ENCODE results near the gene TPRG1.

The TPRG1 gene

DNA sequence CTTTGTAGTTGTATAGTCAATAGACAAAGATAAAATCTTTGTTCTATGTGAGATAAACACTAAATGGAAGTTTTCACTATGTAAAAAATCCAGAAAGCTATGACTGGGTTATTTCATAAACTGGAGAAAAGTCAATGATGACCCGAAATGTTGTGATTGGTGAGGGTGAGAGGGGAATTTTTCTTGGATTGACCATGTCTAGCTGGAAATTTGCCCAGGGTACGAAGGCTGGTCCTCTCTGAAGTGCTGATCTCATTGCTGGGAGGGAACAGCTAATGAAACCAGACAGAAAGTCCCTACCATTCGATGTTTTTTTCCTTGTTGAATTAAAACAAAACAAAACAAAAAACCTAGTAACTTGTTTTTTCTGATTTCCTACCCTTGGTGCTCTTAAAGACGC is 14.3 kb downstream of the TPRG1 start:
- DNase-seq: no peak
- no peaks in the 10 kb centered on the region for H3K9me3 ChIP-seq (ENCODE audit: control insufficient read depth, low read length)

DNA sequence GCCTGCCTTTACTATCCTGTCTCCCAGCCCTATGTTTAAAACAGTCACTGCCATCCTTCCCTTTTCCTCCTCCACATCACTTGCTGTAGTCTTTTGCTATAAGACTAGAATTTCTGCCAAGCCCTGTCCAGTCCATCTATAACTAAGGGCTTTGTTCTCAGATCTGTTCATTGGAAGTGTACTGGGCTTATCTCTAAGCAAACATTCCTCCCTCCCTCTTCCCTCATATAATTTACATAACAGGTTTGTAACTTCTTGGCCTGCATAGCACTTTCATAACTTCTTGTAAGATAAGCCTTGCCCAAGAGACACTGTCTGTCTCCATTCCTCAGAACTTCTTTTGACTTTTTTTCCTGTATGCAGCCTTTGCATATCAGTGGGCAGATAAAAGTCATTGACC is 16.7 kb downstream of the TPRG1 start:
- Histone ChIP-seq H3K36me3 (ENCODE audit: control insufficient read depth, insufficient read depth, low read length) (no peaks in the 10 kb centered on the region), H3K9me3 (ENCODE audit: control insufficient read depth, low read length) (peaks cover 4% of the 10 kb centered on the region), H3K27me3 (replicated peaks; ENCODE audit: control insufficient read depth, insufficient read depth, low read length, poor library complexity, severe bottlenecking) (no peaks in the 10 kb centered on the region), H3K27ac (ENCODE audit: insufficient read depth, low read length, poor library complexity, severe bottlenecking) (no peak overlapping the region), H3K4me1 (ENCODE audit: control insufficient read depth, insufficient read depth, low read length, poor library complexity, severe bottlenecking) (no peaks in the 10 kb centered on the region), H3K4me3 (ENCODE audit: insufficient read depth, low read depth, low read length, poor library complexity, severe bottlenecking) (no peak overlapping the region)
- DNase-seq: no peak

More for the DNA sequence above, 14.3 kb downstream of the TPRG1 start:
- H3K27me3 ChIP-seq (replicated peaks; ENCODE audit: control insufficient read depth, insufficient read depth, low read length, poor library complexity, severe bottlenecking): no peaks in the 10 kb centered on the region
- no peak overlapping the region for H3K27ac ChIP-seq (ENCODE audit: insufficient read depth, low read length, poor library complexity, severe bottlenecking)
- no peaks in the 10 kb centered on the region for H3K36me3 ChIP-seq (ENCODE audit: control insufficient read depth, insufficient read depth, low read length)
- H3K4me3 ChIP-seq (ENCODE audit: insufficient read depth, low read depth, low read length, poor library complexity, severe bottlenecking): no peak overlapping the region
- H3K4me1 ChIP-seq (ENCODE audit: control insufficient read depth, insufficient read depth, low read length, poor library complexity, severe bottlenecking): no peaks in the 10 kb centered on the region

DNA sequence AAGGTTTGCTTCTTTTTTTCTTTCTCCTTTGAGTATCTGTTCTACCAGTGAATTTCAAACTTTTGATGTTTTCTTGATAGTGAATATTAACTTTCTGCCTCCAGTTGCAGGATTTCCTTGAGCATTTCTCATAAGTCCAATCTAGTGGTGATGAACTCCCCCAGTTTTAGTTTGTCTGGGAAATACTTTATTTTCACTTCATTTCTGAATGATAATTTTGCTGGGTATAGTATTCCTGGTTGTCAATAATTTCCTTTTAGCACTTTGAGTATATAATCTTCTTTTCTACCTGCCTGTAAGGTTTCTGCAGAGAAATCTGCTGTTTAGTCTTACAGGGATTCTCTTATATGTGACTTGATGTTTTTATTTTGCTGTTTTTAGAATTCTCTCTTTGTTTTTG is 21.0 kb downstream of the TPRG1 start:
- no peak overlapping the region for H3K27ac ChIP-seq (ENCODE audit: insufficient read depth, low read length, poor library complexity, severe bottlenecking)
- no peaks in the 10 kb centered on the region for H3K4me1 ChIP-seq (ENCODE audit: control insufficient read depth, insufficient read depth, low read length, poor library complexity, severe bottlenecking)
- no peak overlapping the region for H3K4me3 ChIP-seq (ENCODE audit: insufficient read depth, low read depth, low read length, poor library complexity, severe bottlenecking)
- no peaks in the 10 kb centered on the region for H3K27me3 ChIP-seq (replicated peaks; ENCODE audit: control insufficient read depth, insufficient read depth, low read length, poor library complexity, severe bottlenecking)
- DNase-seq: no peak
- H3K36me3 ChIP-seq (ENCODE audit: control insufficient read depth, insufficient read depth, low read length): no peaks in the 10 kb centered on the region
- H3K9me3 ChIP-seq (ENCODE audit: control insufficient read depth, low read length): peaks cover 4% of the 10 kb centered on the region

DNA sequence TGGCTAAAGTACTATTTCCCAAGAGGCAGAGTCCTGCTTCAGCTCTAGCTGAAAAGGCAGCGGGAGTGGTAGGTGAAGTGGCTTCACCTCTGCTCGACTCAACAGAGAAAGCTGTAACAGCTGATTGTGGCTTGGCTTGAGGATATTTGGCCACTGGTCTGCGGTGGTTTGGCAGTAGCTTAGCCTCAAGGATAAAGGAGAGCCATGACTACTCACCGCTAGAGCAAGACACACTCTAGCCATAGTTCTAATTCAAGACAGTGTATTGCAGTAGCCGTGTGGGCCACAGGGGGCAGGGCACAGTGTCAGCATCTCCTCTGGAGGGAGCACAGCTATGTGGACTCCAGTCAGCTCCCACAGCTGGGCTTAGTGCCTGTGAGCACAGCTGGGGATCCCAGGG is 23.5 kb downstream of the TPRG1 start:
- Histone ChIP-seq H3K4me1 (ENCODE audit: control insufficient read depth, insufficient read depth, low read length, poor library complexity, severe bottlenecking) (no peaks in the 10 kb centered on the region), H3K4me3 (ENCODE audit: insufficient read depth, low read depth, low read length, poor library complexity, severe bottlenecking) (no peak overlapping the region), H3K27me3 (replicated peaks; ENCODE audit: control insufficient read depth, insufficient read depth, low read length, poor library complexity, severe bottlenecking) (no peaks in the 10 kb centered on the region), H3K36me3 (ENCODE audit: control insufficient read depth, insufficient read depth, low read length) (no peaks in the 10 kb centered on the region), H3K9me3 (ENCODE audit: control insufficient read depth, low read length) (peaks cover 4% of the 10 kb centered on the region), H3K27ac (ENCODE audit: insufficient read depth, low read length, poor library complexity, severe bottlenecking) (no peak overlapping the region)
- no peak for DNase-seq

DNA sequence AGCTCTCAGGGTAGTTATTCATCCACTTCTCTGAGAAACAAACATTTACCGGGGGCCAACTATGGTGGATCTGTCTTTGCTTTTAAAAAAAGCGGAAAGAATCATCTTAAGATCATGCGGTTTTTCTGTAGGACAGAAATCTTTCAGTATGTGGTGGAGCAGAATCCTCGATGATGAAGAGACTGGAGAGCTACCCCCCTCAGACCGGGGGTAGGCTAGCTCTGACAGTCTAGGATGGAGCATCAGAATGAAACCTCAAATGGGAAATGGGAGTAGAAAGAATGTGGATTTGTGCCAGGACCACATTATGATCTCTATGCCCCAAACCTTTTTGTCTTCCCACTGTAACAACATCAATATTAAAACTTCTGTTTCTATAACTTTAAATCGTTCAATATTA is 30.3 kb downstream of the TPRG1 start:
- Histone ChIP-seq H3K36me3 (ENCODE audit: control insufficient read depth, insufficient read depth, low read length) (no peaks in the 10 kb centered on the region), H3K27me3 (replicated peaks; ENCODE audit: control insufficient read depth, insufficient read depth, low read length, poor library complexity, severe bottlenecking) (no peaks in the 10 kb centered on the region), H3K4me1 (ENCODE audit: control insufficient read depth, insufficient read depth, low read length, poor library complexity, severe bottlenecking) (no peaks in the 10 kb centered on the region), H3K27ac (ENCODE audit: insufficient read depth, low read length, poor library complexity, severe bottlenecking) (no peak overlapping the region), H3K4me3 (ENCODE audit: insufficient read depth, low read depth, low read length, poor library complexity, severe bottlenecking) (no peak overlapping the region), H3K9me3 (ENCODE audit: control insufficient read depth, low read length) (no peaks in the 10 kb centered on the region)
- no peak for DNase-seq

DNA sequence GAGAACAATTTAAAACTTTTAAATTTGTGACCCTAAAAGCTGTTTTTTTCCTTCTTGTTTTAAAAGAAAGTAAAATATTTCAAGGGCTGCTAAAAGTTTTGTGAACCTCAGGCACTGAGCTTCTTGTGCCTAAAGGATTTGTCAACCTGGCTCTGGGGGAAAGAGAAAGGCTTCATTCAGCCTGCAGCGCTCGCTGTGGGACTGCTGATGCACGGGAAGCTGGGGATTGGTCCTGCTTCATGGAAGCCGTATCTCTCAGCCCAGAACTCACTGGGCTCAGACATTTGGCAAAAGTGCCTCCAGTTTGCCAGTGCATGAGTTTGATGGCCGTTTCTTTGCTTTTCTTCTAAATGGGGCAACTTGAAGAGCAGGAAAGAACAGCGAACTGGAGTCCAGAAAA is 30.8 kb downstream of the TPRG1 start:
- no peaks in the 10 kb centered on the region for H3K36me3 ChIP-seq (ENCODE audit: control insufficient read depth, insufficient read depth, low read length)
- H3K4me3 ChIP-seq (ENCODE audit: insufficient read depth, low read depth, low read length, poor library complexity, severe bottlenecking): no peak overlapping the region
- no peaks in the 10 kb centered on the region for H3K9me3 ChIP-seq (ENCODE audit: control insufficient read depth, low read length)
- H3K4me1 ChIP-seq (ENCODE audit: control insufficient read depth, insufficient read depth, low read length, poor library complexity, severe bottlenecking): no peaks in the 10 kb centered on the region
- DNase-seq: no peak
- H3K27me3 ChIP-seq (replicated peaks; ENCODE audit: control insufficient read depth, insufficient read depth, low read length, poor library complexity, severe bottlenecking): no peaks in the 10 kb centered on the region
- H3K27ac ChIP-seq (ENCODE audit: insufficient read depth, low read length, poor library complexity, severe bottlenecking): no peak overlapping the region

DNA sequence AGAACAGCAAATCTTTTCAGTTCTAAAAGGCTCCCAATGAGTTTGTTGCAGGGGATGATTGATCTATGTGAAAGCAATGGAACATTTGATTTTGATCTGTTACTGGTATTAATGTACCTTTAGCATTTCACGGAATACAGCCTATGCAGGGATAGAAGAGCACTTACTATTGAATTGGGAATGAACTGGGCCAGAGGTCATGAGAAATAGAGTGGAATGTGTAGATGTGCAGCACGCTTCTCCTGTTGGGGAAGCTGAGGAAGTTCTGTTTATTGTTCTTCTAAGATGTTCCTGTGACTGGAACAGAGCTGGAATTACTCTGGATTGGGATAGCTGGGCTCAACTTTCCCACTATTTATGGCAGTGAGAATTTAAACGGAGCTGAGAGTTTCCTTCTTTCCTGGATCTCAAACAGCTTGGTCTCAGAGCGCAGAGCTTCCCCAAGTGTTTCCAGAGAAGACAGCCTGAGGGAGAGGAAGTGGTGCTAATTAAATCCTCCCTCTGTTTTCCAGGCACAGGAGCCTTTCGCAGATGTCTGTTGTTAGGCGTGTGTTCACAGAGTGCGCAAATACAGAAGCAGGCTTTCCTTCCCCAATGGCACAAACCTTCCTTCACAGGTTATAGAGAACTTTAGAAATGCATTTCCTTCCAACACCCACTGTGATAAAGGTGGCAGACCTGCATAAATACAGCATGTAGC is 32.5 kb downstream of the TPRG1 start:
- H3K27me3 ChIP-seq (replicated peaks; ENCODE audit: control insufficient read depth, insufficient read depth, low read length, poor library complexity, severe bottlenecking): no peaks in the 10 kb centered on the region
- H3K9me3 ChIP-seq (ENCODE audit: control insufficient read depth, low read length): no peaks in the 10 kb centered on the region
- H3K27ac ChIP-seq (ENCODE audit: insufficient read depth, low read length, poor library complexity, severe bottlenecking): no peak overlapping the region
- H3K36me3 ChIP-seq (ENCODE audit: control insufficient read depth, insufficient read depth, low read length): no peaks in the 10 kb centered on the region
- no peak overlapping the region for H3K4me3 ChIP-seq (ENCODE audit: insufficient read depth, low read depth, low read length, poor library complexity, severe bottlenecking)
- no peaks in the 10 kb centered on the region for H3K4me1 ChIP-seq (ENCODE audit: control insufficient read depth, insufficient read depth, low read length, poor library complexity, severe bottlenecking)
- no peak for DNase-seq

DNA sequence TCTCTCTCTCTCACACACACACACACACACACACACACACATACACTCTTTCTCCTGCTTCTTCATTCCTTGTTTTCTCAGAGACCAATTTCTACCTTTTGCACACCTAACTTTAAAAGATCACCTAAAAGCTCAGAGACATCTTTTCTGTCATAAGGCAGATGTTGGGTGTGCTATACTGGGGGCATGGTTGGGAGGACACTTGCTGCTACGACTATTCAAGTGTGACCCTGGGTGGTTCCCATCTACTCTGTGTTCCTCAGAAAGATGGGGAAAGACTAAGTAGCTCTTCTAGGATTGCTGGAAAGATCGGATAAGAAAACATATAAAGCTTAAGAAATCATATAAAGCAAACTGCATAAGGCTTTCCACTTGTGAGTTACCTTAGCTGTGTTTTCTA is 33.2 kb downstream of the TPRG1 start:
- no peak overlapping the region for H3K4me3 ChIP-seq (ENCODE audit: insufficient read depth, low read depth, low read length, poor library complexity, severe bottlenecking)
- no peaks in the 10 kb centered on the region for H3K36me3 ChIP-seq (ENCODE audit: control insufficient read depth, insufficient read depth, low read length)
- H3K4me1 ChIP-seq (ENCODE audit: control insufficient read depth, insufficient read depth, low read length, poor library complexity, severe bottlenecking): no peaks in the 10 kb centered on the region
- no peak overlapping the region for H3K27ac ChIP-seq (ENCODE audit: insufficient read depth, low read length, poor library complexity, severe bottlenecking)
- no peaks in the 10 kb centered on the region for H3K9me3 ChIP-seq (ENCODE audit: control insufficient read depth, low read length)
- no peak for DNase-seq
- no peaks in the 10 kb centered on the region for H3K27me3 ChIP-seq (replicated peaks; ENCODE audit: control insufficient read depth, insufficient read depth, low read length, poor library complexity, severe bottlenecking)

DNA sequence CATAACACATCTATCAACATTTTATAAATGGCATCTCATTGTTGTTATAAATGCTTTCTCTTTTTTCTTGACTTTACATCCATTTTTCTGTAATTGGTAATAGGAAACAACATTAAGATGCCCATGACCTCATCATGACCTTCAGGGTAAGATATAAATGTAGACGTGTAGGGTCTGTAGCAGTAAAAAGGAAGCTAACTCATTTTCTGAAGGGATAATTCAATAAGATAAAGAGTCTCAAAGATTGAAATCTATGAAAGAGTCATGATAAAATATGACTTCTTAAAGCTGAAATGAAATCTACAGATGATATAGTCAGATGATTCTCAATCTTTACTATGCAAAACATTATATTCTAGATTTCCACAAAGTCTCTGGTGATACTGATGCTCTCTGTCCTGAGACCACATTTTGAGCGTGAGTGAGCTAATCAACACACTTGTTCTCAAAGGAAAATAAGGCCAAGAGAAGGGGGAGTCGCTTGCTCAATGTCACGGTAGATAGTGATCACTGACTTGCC is 38.5 kb downstream of the TPRG1 start:
- no peaks in the 10 kb centered on the region for H3K9me3 ChIP-seq (ENCODE audit: control insufficient read depth, low read length)
- no peaks in the 10 kb centered on the region for H3K27me3 ChIP-seq (replicated peaks; ENCODE audit: control insufficient read depth, insufficient read depth, low read length, poor library complexity, severe bottlenecking)
- H3K4me3 ChIP-seq (ENCODE audit: insufficient read depth, low read depth, low read length, poor library complexity, severe bottlenecking): no peak overlapping the region
- H3K4me1 ChIP-seq (ENCODE audit: control insufficient read depth, insufficient read depth, low read length, poor library complexity, severe bottlenecking): no peaks in the 10 kb centered on the region
- no peak for DNase-seq
- H3K27ac ChIP-seq (ENCODE audit: insufficient read depth, low read length, poor library complexity, severe bottlenecking): no peak overlapping the region
- no peaks in the 10 kb centered on the region for H3K36me3 ChIP-seq (ENCODE audit: control insufficient read depth, insufficient read depth, low read length)

DNA sequence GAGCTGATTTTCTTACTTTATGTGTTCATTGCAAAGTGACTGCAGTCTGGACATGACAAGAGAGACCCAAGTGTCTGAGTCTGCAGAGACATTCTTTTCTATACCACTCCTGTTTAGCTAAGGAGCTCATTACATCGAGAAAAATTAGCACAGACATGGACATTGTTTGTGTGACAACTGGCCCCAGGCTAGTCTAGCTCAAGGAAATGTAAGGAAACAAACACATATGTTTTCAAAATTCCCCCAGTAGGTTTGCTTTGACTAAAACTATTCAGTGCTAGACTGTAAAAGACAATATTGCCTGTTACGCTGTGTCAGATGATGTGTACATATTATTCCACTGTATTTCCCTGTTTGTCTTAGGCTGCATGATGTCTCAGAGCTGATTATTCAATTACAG is 40.9 kb downstream of the TPRG1 start:
- Histone ChIP-seq H3K36me3 (ENCODE audit: control insufficient read depth, insufficient read depth, low read length) (no peaks in the 10 kb centered on the region), H3K4me3 (ENCODE audit: insufficient read depth, low read depth, low read length, poor library complexity, severe bottlenecking) (no peak overlapping the region), H3K4me1 (ENCODE audit: control insufficient read depth, insufficient read depth, low read length, poor library complexity, severe bottlenecking) (no peaks in the 10 kb centered on the region), H3K27ac (ENCODE audit: insufficient read depth, low read length, poor library complexity, severe bottlenecking) (no peak overlapping the region), H3K9me3 (ENCODE audit: control insufficient read depth, low read length) (no peaks in the 10 kb centered on the region), H3K27me3 (replicated peaks; ENCODE audit: control insufficient read depth, insufficient read depth, low read length, poor library complexity, severe bottlenecking) (no peaks in the 10 kb centered on the region)
- DNase-seq: no peak
